KOPT-K1 (cell line): ENCODE data around the gene FCHSD2.

Experiments
- H3K27ac ChIP-seq: fragments of 200-600 bp; sonication (generic); 2 replicates; pipeline ENCODE4 v1.5.1; 2016; ENCODE audit warnings: antibody characterized with exemption, mild to moderate bottlenecking, low read depth, low read length; ENCODE audit not compliant: poor library complexity, severe bottlenecking
- H3K36me3 ChIP-seq: fragments of 200-600 bp; sonication (generic); 2 replicates; pipeline ENCODE4 v1.5.1; 2017; ENCODE audit warnings: antibody characterized with exemption, mild to moderate bottlenecking, low read length, moderate library complexity; ENCODE audit not compliant: insufficient read depth
- H3K9me3 ChIP-seq: fragments of 200-600 bp; sonication (generic); 2 replicates; pipeline ENCODE4 v1.5.1; 2017; ENCODE audit warnings: antibody characterized with exemption, low read length, mild to moderate bottlenecking; ENCODE audit not compliant: insufficient read depth, poor library complexity, severe bottlenecking

Gene FCHSD2

DNA sequence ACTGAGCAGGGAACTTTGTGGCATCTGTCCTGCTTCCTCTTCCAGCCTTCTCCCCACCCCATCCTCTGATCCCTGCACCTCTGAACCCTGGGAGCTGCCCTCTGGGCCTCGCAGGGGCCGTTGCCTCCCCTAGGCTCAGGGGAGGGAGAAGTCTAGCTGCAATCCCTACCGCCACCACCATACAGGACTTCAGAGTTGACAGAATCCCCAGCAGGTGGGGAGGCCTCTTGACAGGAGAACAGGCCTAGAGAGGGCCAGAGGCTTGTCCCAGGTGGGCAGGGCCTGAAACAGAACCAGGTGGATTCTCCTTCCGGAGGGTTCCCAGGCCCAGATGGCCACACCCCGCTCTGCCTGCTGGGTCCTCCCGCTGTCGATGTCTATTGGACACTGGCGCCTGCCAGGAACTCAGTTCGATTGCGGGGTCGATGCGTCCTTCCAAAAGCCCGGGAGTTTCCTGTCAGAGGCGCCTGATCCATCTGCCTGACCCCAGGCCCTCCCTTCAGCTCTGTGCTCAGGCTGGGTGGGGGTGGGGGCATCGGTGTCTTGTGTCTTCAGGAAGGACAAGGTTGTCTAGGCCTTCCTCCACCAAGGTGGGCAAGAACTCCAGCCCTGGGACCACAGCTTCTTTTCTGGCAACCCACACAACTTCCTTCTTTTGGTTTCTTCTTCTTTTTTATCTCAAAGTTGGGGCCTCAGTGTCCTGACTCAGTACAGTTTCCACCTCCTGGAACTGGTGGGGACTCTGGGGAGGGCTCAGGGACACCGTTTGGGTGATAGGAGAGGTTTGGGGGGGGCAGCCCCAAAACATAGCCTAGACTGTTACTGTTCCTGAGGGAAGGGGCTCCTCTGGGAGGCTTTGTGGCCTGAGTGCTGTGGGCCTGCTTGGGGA, 354.7 kb downstream of the FCHSD2 start:
- H3K9me3 ChIP-seq = no peaks in the 10 kb centered on the region
- no peak overlapping the region for H3K27ac ChIP-seq
- H3K36me3 ChIP-seq = no peaks in the 10 kb centered on the region
